ENCODE data around the gene ANK3. TPM values are rescaled to one million over a fixed set of nuclear protein-coding genes. Genes with fewer than 3 reads are reported as not detected.

The ANK3 gene
- total RNA-seq, 4 donors from 2014 or later: 6.4 to 23.2 (median 13.5) TPM

DNA sequence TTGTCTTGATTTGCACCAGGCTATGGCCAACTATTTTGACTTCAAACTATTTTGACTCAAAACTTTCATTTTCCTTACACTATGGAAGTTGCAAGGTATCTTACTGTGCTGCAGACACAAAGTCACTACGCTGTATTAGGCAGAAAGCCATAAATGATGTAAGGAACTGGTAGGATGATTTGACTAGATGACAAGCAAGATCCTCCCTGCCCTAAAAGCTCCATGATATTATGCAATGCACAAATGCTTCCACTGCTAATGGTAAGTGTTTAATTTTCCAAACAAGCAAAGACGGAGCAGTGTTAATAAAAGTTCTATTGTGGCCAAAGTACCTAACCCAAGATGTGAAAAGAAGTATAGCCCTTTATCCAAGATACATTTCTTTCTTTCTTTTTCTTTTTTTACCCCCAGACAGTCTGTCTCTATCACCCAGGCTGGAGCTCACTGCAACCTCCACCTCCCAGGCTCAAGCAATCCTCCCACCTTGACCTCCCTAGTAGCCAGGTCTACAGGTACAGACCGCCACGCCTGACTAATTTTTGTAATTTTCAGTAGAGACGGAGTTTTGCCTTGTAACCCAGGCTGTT lies 98.2 kb downstream of the ANK3 start:
- TF ChIP-seq, protein P1, sequence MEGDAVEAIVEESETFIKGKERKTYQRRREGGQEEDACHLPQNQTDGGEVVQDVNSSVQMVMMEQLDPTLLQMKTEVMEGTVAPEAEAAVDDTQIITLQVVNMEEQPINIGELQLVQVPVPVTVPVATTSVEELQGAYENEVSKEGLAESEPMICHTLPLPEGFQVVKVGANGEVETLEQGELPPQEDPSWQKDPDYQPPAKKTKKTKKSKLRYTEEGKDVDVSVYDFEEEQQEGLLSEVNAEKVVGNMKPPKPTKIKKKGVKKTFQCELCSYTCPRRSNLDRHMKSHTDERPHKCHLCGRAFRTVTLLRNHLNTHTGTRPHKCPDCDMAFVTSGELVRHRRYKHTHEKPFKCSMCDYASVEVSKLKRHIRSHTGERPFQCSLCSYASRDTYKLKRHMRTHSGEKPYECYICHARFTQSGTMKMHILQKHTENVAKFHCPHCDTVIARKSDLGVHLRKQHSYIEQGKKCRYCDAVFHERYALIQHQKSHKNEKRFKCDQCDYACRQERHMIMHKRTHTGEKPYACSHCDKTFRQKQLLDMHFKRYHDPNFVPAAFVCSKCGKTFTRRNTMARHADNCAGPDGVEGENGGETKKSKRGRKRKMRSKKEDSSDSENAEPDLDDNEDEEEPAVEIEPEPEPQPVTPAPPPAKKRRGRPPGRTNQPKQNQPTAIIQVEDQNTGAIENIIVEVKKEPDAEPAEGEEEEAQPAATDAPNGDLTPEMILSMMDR (IDR thresholded peaks at IDR 0.05; ENCODE audit: low read depth): no peak

DNA sequence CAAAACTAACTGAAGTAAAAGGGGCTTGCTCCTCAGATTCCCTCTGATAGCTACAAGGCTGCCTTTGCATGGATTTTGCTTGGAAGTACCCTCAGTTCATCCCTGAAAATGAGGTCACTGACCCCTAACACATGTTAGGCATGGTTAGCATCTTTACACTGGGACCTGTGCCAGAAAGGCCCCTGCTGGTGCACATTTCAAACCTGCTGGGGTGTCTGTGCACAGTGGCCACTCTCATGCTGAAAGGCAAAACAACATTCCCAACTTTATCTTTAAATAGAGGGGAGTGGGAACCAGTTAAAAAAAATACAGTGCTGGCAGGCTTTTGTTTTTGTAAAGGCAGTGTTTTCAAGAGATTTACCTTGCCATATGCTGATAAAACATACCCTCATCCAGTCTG lies 99.1 kb downstream of the ANK3 start:
- TF ChIP-seq, protein P1 (IDR thresholded peaks at IDR 0.05; ENCODE audit: low read depth): no peak

DNA sequence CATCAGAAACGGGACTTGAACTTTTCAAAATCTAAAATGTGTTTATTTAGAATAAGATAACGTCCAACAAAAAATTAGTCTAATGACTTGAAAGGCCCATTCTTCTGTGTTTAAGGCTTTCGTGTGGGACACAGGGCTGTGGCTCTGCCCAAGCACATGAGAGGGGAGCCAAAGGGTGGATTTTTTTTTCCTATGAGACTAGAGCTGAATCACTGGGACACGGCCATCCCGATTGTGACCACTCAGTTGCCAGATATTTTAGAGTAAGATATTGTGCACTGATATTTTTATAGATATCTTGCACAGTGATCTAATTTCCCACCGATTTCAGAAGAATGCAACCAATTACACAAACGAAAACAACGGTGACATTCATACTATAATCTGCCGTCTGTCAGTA lies 99.9 kb downstream of the ANK3 start:
- TF ChIP-seq, protein P1 (IDR thresholded peaks at IDR 0.05; ENCODE audit: low read depth): no peak

DNA sequence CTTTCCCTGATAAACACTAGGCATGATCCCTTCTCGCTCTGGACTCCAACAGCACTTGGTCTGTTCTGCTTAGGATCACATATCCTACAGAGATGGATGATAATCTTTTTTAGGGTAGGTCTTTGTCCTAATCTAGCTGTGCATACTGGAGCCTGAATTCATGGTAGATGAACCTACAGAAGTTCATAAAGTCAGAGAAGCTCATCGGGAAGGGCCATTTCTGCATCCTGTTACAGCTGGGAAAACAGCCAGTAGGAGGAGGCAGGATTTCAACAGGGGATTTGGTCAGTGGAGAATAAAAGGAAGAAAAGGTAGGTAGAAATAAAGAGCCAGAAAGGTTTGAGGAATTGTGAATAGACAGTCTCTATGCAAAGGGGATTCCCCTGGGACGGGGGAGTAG lies 101.4 kb downstream of the ANK3 start:
- TF ChIP-seq, protein P1 (IDR thresholded peaks at IDR 0.05; ENCODE audit: low read depth): no peak

DNA sequence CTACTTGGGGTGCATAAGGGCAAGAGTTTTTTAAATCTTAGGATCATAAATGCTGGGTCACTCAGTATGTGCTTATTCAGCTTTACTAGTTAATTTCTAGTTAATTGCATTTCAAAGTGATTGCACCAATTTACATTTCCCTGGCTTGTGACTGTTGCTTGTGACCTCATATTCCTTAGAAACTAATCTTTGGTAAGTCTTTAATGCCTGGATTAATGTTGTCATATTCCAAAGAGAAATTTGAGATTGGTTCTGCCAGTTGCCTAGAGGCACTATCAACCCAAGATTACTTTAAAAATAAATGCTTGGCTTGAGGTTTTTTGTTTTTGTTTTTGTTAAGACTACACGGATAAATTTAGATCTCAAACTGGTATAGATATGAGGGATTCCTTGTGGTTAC lies 103.1 kb downstream of the ANK3 start:
- TF ChIP-seq, protein P1 (IDR thresholded peaks at IDR 0.05; ENCODE audit: low read depth): no peak

DNA sequence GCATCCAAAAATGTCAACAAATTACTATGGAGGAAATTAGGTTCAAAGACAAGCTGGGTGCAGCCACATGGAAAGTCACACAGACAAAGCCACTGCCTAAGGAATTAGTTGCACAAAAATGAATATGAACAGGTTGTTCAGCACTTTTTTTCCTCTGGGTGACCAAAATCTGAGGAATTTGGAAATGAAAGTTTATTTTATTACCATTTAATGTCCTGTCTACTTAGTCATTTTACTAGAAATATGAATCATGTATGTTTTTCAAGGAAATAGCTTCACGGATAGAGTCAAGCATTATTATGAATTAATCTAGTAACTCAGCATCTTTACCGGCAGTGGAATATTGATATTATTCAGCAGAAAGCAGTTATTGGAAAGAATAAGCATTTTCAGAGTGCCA lies 106.3 kb downstream of the ANK3 start:
- TF ChIP-seq, protein P1 (IDR thresholded peaks at IDR 0.05; ENCODE audit: low read depth): no peak

DNA sequence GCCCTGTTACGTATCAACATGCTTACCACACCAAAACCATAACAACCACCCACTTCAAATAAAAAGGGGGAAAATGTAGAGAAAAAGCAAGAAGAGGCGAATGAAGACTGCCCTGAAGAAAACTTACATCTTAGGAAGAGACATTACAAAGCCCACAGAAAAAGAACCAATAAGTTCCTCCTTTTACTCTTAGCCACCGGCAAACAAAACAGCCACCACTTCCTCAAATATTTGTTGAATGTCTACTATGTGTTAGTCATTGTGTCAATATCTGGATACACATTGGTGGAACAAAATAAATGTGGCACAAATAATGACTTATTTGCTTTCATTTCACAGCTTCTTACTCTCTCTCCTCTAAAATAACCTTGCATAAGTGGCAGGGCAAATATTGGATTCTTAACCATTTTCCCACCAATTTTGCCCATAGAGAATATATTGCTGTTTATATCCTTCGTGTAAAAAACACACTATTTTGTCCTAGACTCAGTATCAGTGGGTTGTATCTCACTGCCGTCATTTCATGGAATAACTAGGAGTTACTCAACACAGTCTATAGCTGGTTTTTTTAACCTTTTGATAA lies 106.8 kb downstream of the ANK3 start:
- TF ChIP-seq, protein P1 (IDR thresholded peaks at IDR 0.05; ENCODE audit: low read depth): no peak
